Stimulated activated effector memory CD8-positive, alpha-beta T cell treated with anti-CD3 and anti-CD28 coated beads, Interleukin-12 subunit alpha, Interleukin-12 subunit beta, amount 100 ng/mL, for 72 hours (primary cell): Measurements from ENCODE around the gene SPAG8.

Source experiments
- ATAC-seq: fragments of 150-1000 bp; cut with Tn5 transposase; 2 replicates; pipeline ENCODE4 v1.10.0; 2021
- DNase-seq, 2 donors: peaks; one replicate each; pipeline ENCODE4 v3.0.0; 2021 to 2022; ENCODE audit warnings: low spot score in 2 of 2
- H3K27ac Mint-ChIP-seq: one replicate; pipeline ENCODE4 v1.8.0; 2022; ENCODE audit warnings: mild to moderate bottlenecking, mixed read lengths
- H3K36me3 Mint-ChIP-seq: one replicate; pipeline ENCODE4 v1.8.0; 2022; ENCODE audit warnings: mild to moderate bottlenecking, mixed read lengths
- H3K4me1 Mint-ChIP-seq: one replicate; pipeline ENCODE4 v1.8.0; 2022; ENCODE audit warnings: mixed read lengths
- H3K4me3 Mint-ChIP-seq: one replicate; pipeline ENCODE4 v1.8.0; 2022; ENCODE audit warnings: mild to moderate bottlenecking, mixed read lengths
- H3K9me3 Mint-ChIP-seq: one replicate; pipeline ENCODE4 v1.8.0; 2022; ENCODE audit warnings: mixed read lengths

The SPAG8 gene, protein sequence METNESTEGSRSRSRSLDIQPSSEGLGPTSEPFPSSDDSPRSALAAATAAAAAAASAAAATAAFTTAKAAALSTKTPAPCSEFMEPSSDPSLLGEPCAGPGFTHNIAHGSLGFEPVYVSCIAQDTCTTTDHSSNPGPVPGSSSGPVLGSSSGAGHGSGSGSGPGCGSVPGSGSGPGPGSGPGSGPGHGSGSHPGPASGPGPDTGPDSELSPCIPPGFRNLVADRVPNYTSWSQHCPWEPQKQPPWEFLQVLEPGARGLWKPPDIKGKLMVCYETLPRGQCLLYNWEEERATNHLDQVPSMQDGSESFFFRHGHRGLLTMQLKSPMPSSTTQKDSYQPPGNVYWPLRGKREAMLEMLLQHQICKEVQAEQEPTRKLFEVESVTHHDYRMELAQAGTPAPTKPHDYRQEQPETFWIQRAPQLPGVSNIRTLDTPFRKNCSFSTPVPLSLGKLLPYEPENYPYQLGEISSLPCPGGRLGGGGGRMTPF

DNA sequence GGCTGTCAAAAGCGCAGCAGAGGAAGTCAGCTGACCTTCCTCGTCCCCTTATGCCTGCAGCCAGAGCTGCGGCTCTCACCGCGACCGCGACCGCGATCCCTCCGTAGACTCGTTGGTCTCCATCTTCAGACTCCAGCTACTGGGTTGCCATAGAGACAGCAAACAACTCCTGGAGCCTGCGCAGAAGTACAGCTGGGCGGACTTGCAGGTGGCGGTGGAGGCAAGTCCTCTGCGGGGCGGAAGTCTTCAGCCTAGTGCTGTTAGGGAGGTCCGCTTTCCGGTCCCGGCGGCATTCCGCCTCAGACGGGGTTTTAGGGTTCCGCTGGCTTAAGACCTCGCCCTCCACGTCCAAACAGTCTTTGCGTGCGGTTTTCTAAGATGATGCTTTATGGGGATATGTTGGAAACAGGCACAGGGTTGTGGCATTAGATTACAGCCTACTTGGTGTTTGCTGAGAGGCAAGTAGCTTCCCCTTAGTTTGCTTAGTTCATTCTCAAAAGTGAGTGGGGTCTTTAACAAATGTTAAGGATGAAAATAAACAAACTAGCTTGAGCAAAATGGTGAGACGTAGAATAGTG is at the start of gene SPAG8:
SPAG8 (minus strand) TSS at position 238 of the 578 bp plus-strand sequence; CDS start at position 123, 115 bp downstream.
- peaks cover 21% of the 10 kb centered on the region for H3K36me3 Mint-ChIP-seq
- ATAC-seq (peak; percentile 80), DNase-seq (peak; percentile 69 to 95)
- peak within 1 kb of the TSS; percentile 92 for H3K27ac Mint-ChIP-seq
- peak within 1 kb of the TSS; percentile 91 for H3K4me3 Mint-ChIP-seq
- H3K4me1 Mint-ChIP-seq = peaks cover 43% of the 10 kb centered on the region
- H3K9me3 Mint-ChIP-seq = no peaks in the 10 kb centered on the region

DNA sequence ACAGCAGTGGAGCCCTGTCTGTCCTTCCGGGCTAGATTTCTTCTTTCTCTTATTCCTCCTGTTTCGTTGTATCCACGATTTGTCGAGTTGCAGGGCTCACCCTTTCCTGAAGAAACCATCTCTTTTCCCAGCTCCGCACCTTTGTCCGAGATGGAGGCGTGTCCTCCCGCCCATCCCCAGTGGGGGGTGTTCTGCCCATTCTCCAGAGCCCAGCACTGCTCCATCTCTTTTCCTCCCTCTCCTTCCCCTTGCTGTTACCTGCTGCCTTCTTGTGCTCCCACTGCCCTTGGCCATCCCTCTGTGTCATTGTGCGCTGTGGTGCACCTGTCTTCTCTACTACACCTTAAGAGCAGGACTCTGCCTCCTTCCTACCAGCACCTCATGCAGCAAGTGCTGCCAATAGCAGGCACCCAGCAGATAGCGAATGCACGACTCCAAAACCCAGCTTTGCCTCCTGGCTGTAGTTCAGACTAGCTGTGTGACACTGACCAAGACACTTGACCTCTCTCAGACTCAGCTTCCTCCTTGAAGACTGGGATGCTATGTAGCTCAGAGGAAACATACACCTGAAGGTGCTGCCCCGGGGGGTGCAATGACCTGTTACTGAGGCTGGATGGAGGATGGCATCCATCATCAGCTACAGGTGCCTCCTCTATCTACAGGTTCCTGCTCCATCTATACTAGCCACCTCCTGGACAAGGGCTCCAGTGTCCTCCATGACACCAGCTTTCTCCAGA is 49.3 kb upstream of the SPAG8 start:
- H3K27ac Mint-ChIP-seq = no peak overlapping the region
- H3K36me3 Mint-ChIP-seq = no peaks in the 10 kb centered on the region
- no peak for ATAC-seq
- H3K9me3 Mint-ChIP-seq = no peaks in the 10 kb centered on the region
- peaks cover 19% of the 10 kb centered on the region for H3K4me1 Mint-ChIP-seq
- DNase-seq = peak; percentile 0 to 44
- H3K4me3 Mint-ChIP-seq = no peak overlapping the region

DNA sequence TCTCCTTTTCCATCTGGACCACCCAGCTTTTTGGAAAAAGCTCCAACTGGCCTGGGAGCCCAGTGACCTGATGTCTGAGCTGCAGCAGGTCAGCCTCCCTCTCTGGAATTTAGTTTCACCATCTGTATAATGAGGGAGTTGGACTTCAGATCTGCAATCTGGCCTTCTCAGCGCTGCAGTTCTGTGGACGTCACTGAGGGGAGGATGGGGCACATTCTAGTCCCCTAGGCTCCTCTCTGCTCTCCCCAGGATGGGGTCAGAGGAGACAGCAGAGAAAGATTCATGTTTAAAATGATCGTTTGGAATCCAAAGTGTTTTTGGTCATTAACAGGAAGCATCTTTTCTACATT is 47.9 kb upstream of the SPAG8 start:
- no peak overlapping the region for H3K4me3 Mint-ChIP-seq
- H3K4me1 Mint-ChIP-seq = peaks cover 19% of the 10 kb centered on the region
- no peak for DNase-seq
- no peaks in the 10 kb centered on the region for H3K36me3 Mint-ChIP-seq
- no peaks in the 10 kb centered on the region for H3K9me3 Mint-ChIP-seq
- no peak overlapping the region for H3K27ac Mint-ChIP-seq
- no peak for ATAC-seq

DNA sequence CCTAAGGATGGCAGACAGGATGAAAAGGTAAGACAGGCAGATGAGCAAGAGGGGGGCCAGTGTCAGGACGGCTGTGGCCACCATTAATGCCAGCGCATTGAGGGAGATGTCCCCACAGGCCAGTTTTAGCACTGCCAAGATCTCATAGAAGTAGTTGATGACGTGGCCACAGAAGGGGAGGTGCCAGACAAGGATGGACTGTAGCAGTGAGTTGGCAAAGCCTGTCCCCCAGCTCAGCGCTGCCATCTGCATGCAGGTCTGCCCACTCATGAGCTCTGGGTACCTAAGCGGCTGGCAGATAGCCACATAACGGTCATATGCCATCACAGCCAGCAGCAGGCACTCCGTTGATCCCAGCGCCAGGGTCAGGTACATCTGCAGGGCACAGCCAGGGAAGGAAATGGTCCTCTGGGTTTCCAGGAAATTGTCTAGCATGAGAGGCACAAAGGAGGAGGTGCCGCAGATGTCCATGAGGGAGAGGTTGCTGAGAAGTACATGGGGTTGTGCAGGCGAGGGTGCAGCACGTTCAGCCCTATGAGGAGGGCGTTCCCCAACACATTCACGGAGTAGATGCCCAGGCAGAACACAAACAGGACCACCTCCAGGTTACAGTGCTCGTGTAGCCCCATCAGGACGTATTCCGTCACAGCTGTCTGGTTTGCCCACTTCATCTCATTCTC is 47.4 kb upstream of the SPAG8 start:
- H3K4me1 Mint-ChIP-seq = peaks cover 19% of the 10 kb centered on the region
- H3K4me3 Mint-ChIP-seq = no peak overlapping the region
- no peak overlapping the region for H3K27ac Mint-ChIP-seq
- no peaks in the 10 kb centered on the region for H3K9me3 Mint-ChIP-seq
- H3K36me3 Mint-ChIP-seq = no peaks in the 10 kb centered on the region
- ATAC-seq (peak; percentile 75), DNase-seq (peak in 1 of 2 donors; percentile 45)

DNA sequence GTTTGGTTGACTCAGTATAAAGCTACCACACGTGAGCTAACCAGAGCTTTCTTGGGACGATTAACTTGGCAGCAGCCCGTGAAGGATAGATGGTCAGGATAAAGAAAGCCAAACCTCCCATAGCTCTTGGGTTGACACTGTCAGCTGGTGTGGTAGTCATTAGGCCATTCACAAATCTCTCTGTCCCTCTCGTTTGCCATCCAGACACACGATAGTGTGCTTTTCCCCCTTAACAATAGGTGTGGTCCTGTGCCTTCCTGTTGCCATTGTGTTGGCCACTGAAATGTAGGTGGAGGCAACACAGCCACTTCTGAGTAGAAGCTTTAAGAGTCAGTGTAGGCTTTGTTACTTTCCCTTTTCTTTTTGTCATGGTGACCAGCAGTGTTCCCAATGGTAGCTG is 46.4 kb upstream of the SPAG8 start:
- Mint-ChIP-seq H3K4me1 (peaks cover 19% of the 10 kb centered on the region), H3K27ac (peak overlapping the region; percentile 48), H3K36me3 (no peaks in the 10 kb centered on the region), H3K4me3 (no peak overlapping the region), H3K9me3 (no peaks in the 10 kb centered on the region)
- DNase-seq = peak in 1 of 2 donors; percentile 38
- ATAC-seq = no peak

DNA sequence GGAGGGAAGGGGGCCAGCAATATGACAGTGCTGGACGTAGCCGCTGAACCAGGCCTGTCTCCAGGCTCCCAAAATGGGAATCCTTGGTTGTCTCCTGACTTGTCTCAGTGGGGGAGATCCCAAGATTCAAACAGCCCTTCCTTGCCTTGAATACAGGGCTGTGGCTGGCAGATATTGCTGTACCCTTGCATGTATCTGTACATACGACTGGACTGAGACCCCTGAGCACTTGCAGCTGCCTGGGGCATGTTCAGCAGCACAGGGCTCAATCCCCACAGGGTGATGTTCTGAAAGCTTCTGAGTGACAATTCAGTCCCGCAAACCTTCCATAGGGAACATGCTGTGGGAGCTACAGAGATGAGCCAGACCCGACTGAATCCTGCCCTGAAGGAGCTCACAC is 44.8 kb upstream of the SPAG8 start:
- ATAC-seq (no peak), DNase-seq (no peak)
- Mint-ChIP-seq H3K27ac (no peak overlapping the region), H3K4me3 (no peak overlapping the region), H3K36me3 (no peaks in the 10 kb centered on the region), H3K9me3 (no peaks in the 10 kb centered on the region), H3K4me1 (peaks cover 19% of the 10 kb centered on the region)

DNA sequence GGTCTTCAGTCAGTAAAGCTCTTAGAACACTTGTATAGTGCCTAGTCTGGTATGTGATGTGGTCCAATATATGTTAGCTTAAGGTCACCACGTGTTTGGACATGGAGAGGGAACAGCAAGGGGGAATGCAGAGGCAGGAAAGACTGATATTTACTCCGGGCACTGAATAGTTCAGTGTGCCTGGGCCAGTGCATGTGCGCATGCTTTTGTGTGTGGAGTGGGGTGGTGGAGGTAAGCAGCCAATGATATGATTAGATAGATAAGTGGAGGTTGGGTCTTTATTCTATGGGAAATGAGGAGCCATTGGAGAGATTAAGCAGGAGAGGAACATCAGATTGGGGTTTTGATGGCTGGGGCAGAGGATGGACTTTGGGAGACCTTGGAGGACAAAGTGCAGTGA is 44.1 kb upstream of the SPAG8 start:
- no peaks in the 10 kb centered on the region for H3K9me3 Mint-ChIP-seq
- no peak overlapping the region for H3K27ac Mint-ChIP-seq
- DNase-seq (no peak), ATAC-seq (no peak)
- no peak overlapping the region for H3K4me3 Mint-ChIP-seq
- peaks cover 15% of the 10 kb centered on the region for H3K4me1 Mint-ChIP-seq
- H3K36me3 Mint-ChIP-seq = no peaks in the 10 kb centered on the region

DNA sequence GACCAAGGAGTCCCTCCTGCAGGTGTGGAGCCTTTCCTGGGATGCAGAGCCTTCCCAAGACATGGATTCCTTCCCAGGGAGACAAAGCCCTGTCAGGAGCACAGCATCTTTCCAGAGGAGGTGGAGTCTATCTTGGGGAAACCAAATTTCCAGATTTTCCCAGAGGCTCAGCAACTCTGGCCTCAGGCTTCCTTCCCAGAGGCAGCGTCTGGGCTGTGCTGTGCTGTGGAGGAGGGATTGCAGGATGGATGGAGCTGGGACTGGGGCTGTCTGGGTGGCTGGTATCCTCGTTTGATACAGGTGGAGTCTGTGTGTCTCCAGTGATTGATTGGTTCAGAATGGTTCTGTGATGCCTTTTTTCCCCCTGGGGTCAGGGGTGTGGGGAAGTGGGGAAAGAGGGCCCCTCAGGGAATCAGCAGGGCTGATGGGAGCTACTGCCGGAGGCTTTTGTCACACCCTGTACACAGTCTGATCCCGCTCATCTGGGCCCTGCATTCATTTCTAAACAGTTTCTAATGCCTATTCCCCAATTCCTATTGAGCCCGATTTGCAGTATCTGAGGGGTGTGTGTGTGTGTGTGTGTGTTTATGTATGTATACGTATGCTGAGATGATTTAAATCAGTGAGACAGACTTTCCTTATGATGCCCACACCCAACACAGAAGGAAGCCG is 42.2 kb upstream of the SPAG8 start:
- Mint-ChIP-seq H3K36me3 (no peaks in the 10 kb centered on the region), H3K27ac (peak overlapping the region; percentile 34), H3K9me3 (no peaks in the 10 kb centered on the region), H3K4me1 (peaks cover 10% of the 10 kb centered on the region), H3K4me3 (no peak overlapping the region)
- DNase-seq (no peak), ATAC-seq (no peak)

DNA sequence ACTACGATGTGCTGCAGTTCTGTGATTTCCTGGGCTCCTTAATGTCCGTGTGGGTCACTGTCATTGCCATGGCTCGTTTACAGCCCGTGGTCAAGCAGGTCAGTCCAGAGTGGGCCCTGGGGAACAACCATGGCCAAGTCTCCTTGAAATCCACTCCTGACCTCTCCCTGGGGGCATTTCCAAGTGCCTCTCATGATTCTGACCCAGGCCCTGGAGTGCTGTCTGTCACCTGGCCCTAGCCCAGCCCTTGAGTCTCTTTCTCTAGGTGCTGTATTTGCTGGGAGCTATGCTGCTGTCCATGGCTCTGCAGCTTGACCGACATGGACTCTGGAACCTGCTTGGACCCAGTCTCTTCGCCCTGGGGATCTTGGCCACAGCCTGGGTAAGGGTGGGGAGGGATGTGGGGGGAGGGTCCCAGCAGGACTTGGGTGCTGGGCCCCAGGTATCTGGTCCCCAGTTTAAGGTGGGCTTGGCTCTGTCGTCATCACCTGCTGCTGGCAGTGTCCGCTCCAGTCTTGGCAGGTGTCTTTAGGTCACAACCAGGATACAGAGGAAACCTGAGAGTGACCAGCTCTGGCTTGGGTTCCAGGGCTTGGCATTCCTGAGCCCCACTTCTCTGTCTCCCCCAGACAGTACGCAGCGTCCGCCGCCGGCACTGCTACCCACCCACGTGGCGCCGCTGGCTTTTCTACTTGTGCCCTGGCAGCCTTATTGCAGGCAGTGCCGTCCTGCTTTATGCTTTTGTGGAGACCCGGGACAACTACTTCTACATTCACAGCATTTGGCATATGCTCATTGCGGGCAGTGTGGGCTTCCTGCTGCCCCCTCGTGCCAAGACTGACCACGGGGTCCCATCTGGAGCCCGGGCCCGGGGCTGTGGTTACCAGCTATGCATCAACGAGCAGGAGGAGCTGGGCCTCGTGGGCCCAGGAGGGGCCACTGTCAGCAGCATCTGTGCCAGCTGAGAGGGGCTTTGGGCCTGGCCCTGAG is 41.1 kb upstream of the SPAG8 start:
- Mint-ChIP-seq H3K9me3 (no peaks in the 10 kb centered on the region), H3K36me3 (no peaks in the 10 kb centered on the region), H3K4me1 (peaks cover 5% of the 10 kb centered on the region), H3K27ac (peak overlapping the region; percentile 34), H3K4me3 (no peak overlapping the region)
- ATAC-seq = no peak
- DNase-seq = no peak

DNA sequence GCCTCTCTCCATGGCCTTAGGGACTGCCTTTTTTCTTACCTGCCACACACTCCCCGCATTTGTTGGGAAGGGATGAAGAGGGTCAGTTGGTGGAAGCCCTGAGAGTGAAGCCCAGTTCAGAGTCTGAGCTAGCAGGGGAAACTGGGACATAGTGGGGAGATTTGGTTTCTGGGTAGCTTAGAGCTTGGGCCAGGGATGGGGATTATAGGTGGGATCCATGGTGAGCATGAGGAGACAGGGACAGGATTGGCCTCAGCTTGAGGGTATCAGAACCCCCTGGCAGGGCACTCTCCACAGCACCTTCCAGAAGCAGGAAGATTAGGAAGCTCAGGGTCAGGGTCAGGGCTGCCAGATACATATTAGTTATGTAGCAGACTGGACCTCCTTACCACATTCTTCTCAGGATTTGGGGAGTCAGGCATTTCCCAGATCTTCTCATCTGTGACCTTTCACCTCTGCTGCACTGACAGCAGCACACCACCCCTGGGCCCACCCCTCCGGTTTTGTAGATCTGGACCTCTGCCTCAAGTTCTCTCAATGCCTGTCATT is 40.3 kb upstream of the SPAG8 start:
- no peak overlapping the region for H3K4me3 Mint-ChIP-seq
- no peaks in the 10 kb centered on the region for H3K9me3 Mint-ChIP-seq
- H3K4me1 Mint-ChIP-seq = peaks cover 14% of the 10 kb centered on the region
- no peaks in the 10 kb centered on the region for H3K36me3 Mint-ChIP-seq
- H3K27ac Mint-ChIP-seq = no peak overlapping the region
- DNase-seq (no peak), ATAC-seq (no peak)

DNA sequence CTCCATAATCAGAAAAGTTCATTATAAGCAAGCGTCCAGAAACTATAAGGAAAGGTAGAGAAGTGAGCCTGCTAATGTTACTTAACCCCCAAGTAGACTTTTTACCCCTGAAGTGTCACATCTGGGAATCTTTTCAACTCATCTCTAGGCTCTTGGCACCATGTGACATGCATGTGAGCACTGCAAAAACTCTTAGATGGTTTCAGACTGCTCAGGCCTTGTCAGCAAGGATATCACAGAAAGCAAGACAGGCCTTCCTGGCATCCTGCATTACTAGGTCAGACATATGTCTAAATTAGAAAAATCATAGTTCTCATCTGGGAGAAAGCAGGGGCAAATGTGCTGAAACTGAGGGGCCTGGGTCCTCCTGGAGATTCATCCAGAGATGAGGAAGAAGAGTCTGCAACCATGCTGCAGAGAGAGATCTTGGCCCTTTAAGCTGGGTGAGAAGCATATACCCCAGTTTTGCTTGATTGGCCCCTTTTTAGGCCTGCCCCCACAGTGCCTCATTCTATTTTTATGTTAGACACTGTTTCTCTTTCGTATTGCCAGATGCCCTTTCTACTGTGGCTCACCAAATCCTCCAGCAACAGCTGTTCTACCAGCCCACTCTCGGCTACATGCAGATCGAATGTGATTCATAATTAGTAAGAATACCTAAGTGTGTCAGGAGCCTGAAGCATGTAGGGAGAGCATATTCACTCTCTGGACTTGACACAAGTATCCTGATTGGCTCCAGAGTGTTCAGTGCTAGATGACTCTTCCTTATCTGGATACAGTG is 35.9 kb upstream of the SPAG8 start:
- ATAC-seq (peak; percentile 99), DNase-seq (no peak)
- Mint-ChIP-seq H3K27ac (peak overlapping the region; percentile 76), H3K36me3 (no peaks in the 10 kb centered on the region), H3K4me3 (peak overlapping the region; percentile 30), H3K9me3 (no peaks in the 10 kb centered on the region), H3K4me1 (peaks cover 41% of the 10 kb centered on the region)

DNA sequence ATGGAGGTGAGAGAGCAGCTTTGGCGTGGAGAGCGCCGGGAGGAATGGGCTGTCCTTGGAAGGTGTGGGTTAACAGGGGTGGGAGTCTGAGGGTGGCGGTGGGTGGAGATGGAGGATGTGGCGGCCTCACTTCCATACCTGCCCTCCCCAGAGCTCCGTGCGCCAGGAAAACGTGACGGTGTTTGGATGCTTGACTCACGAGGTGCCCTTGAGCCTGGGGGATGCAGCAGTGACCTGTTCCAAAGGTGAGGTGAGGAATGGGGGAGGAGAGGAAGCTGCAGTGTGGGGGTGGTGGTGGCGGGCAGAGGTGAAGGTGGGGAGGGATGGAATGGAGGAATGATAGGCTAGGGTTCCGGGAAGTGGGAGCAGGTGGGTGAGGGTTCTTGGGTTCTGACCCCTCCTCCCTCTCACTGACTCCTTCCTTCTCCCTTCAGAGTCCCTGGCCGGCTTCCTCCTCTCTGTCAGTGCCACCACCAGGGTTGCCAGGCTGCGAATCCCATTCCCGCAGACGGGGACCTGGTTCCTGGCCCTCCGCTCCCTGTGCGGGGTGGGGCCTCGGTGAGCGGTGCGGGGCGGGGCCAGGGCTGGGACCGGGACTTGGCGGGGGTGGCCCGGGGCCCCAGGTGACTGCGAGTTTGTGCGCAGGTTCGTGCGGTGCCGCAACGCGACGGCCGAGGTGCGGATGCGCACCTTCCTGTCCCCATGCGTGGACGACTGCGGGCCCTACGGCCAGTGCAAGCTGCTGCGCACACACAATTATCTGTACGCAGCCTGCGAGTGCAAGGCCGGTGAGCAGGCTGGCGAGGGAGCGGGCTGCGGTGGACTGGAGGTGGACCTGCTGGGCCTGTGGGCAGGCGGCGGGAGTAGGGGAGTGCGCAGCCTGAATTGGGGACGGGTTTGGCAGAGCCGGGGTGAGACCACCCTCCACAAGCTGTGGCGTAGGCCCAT is 34.0 kb upstream of the SPAG8 start:
- Mint-ChIP-seq H3K36me3 (no peaks in the 10 kb centered on the region), H3K4me1 (peaks cover 49% of the 10 kb centered on the region), H3K9me3 (no peaks in the 10 kb centered on the region), H3K27ac (no peak overlapping the region), H3K4me3 (no peak overlapping the region)
- ATAC-seq (no peak), DNase-seq (no peak)
